ENCODE data around the gene UGGT1. TPM values are rescaled to one million over a fixed set of nuclear protein-coding genes. Genes with fewer than 3 reads are reported as not detected.
"Not testable (repeated sequence)": the region's sequence is repeated elsewhere in the genome, so short reads cannot be mapped to it uniquely, and the experiment has no call there.

The UGGT1 gene
- total and polyA plus RNA-seq, 5 donors from 2014 or later: 9.0 to 41.1 (median 13.1) TPM

DNA sequence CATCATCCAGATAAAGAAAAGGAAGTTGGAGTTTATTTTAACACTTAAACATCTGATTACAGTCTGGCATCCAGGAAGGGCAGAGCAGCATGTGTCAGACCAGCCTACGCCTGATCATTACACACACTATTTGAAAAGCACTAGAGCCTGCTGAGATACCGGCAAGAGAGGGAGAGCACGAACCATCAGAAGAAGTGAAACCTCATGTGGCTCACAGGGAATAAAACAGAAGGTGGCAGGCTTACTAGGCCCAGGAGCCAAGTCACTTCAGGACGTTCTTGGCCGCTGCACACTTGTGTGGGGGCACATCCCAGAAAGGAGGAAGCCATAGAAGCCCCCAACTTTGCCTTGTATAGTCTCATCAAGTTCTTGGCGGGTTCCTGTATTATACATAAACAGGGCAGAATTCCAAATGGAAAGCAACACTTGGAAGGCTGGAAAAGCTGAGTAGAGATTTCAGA, 105.5 kb downstream of the UGGT1 start:
- peak in 1 of 3 donors; percentile 30 for DNase-seq
- H3K9me3 ChIP-seq (ENCODE audit: control insufficient read depth in 2 of 2, low read length in 2 of 2): no peaks in the 10 kb centered on the region
- H3K4me1 Mint-ChIP-seq: peaks cover 16 to 38% (median 27%) of the 10 kb centered on the region in 4 donors
- H3K27ac ChIP-seq (ENCODE audit: insufficient read depth, low read length, poor library complexity, severe bottlenecking): peak overlapping the region; percentile 1
- peaks cover 7% of the 10 kb centered on the region for H3K36me3 ChIP-seq (ENCODE audit: control insufficient read depth, insufficient read depth, low read length)
- peak overlapping the region; percentile 70 to 93 (median 74) for H3K27ac Mint-ChIP-seq
- H3K27me3 Mint-ChIP-seq: no peaks in the 10 kb centered on the region
- peak in 1 of 2 donors; percentile 41 for ATAC-seq (ENCODE audit: low read depth in 2 of 2)
- no peaks in the 10 kb centered on the region for H3K9me3 Mint-ChIP-seq
- peak overlapping the region; percentile 22 for H3K4me3 ChIP-seq (ENCODE audit: low read depth, low read length)
- peaks cover 18% of the 10 kb centered on the region for H3K4me1 ChIP-seq (ENCODE audit: control insufficient read depth, insufficient read depth, low read length, poor library complexity, severe bottlenecking)
- H3K36me3 Mint-ChIP-seq: peaks cover 18% of the 10 kb centered on the region
- H3K27me3 ChIP-seq (ENCODE audit: control insufficient read depth, insufficient read depth, low read length): no peaks in the 10 kb centered on the region
- H3K4me3 Mint-ChIP-seq: peak overlapping the region; percentile 21 to 56 (median 40)

DNA sequence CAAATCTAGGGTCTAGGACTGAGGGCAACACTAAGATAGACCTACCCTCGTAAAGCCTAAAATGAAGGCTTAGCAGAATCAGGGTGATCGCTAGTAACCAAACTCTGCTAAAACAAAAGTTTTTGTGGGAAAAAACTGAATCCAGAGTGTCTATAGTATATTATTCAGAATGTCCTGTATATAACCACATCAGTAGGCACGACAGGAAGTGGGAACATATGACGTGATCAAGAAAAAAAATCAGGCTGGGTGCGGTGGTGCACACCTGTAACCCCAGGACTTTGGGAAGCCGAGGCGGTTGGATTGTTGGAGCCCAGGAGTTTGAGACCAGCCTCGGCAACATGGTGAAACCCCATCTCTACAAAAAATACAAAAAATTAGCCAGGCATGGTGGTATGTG, 106.1 kb downstream of the UGGT1 start:
- H3K27ac ChIP-seq (ENCODE audit: insufficient read depth, low read length, poor library complexity, severe bottlenecking): no peak overlapping the region
- peak in 1 of 3 donors; percentile 14 for DNase-seq
- H3K9me3 ChIP-seq (ENCODE audit: control insufficient read depth in 2 of 2, low read length in 2 of 2): no peaks in the 10 kb centered on the region
- peaks cover 2% of the 10 kb centered on the region for H3K36me3 ChIP-seq (ENCODE audit: control insufficient read depth, insufficient read depth, low read length)
- Mint-ChIP-seq H3K4me3 (peak overlapping the region in 1 of 4 donors; percentile 44), H3K27me3 (no peaks in the 10 kb centered on the region), H3K27ac (peak overlapping the region; percentile 23 to 74 (median 70)), H3K9me3 (no peaks in the 10 kb centered on the region), H3K36me3 (peaks cover 14% of the 10 kb centered on the region), H3K4me1 (peaks cover 16 to 38% (median 26%) of the 10 kb centered on the region in 4 donors)
- peaks cover 18% of the 10 kb centered on the region for H3K4me1 ChIP-seq (ENCODE audit: control insufficient read depth, insufficient read depth, low read length, poor library complexity, severe bottlenecking)
- no peaks in the 10 kb centered on the region for H3K27me3 ChIP-seq (ENCODE audit: control insufficient read depth, insufficient read depth, low read length)
- H3K4me3 ChIP-seq (ENCODE audit: low read depth, low read length): no peak overlapping the region
- ATAC-seq (ENCODE audit: low read depth in 2 of 2): no peak

DNA sequence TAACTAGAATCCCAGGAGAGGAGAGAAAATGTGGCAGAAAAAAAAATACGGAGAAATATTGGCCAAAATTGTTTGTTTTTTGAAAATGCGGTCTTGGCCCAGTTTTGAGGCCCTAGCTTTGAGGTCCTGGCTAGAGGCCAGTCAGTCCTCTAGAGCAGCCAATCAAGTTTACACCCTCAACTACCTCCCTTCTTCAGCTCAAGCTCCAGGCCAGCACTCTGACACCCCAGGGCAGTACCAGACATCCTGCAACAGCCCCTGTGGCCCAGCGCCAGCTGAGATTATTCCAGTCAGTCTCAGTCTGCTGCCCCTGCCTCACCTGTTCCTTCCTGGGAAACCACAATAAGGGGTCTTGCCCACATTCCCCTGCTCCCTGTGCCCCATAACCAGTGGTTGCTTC, 107.7 kb downstream of the UGGT1 start:
- Histone ChIP-seq H3K27ac (ENCODE audit: insufficient read depth, low read length, poor library complexity, severe bottlenecking) (no peak overlapping the region), H3K36me3 (ENCODE audit: control insufficient read depth, insufficient read depth, low read length) (no peaks in the 10 kb centered on the region), H3K27me3 (ENCODE audit: control insufficient read depth, insufficient read depth, low read length) (no peaks in the 10 kb centered on the region), H3K4me1 (ENCODE audit: control insufficient read depth, insufficient read depth, low read length, poor library complexity, severe bottlenecking) (peaks cover 18% of the 10 kb centered on the region), H3K4me3 (ENCODE audit: low read depth, low read length) (no peak overlapping the region), H3K9me3 (ENCODE audit: control insufficient read depth in 2 of 2, low read length in 2 of 2) (no peaks in the 10 kb centered on the region)
- H3K27ac Mint-ChIP-seq: peak overlapping the region in 1 of 3 donors; percentile 63
- H3K27me3 Mint-ChIP-seq: no peaks in the 10 kb centered on the region
- H3K9me3 Mint-ChIP-seq: no peaks in the 10 kb centered on the region
- DNase-seq: no peak
- no peak overlapping the region for H3K4me3 Mint-ChIP-seq
- ATAC-seq (ENCODE audit: low read depth in 2 of 2): no peak
- peaks cover 16 to 32% (median 23%) of the 10 kb centered on the region in 4 donors for H3K4me1 Mint-ChIP-seq
- H3K36me3 Mint-ChIP-seq: peaks cover 9% of the 10 kb centered on the region

DNA sequence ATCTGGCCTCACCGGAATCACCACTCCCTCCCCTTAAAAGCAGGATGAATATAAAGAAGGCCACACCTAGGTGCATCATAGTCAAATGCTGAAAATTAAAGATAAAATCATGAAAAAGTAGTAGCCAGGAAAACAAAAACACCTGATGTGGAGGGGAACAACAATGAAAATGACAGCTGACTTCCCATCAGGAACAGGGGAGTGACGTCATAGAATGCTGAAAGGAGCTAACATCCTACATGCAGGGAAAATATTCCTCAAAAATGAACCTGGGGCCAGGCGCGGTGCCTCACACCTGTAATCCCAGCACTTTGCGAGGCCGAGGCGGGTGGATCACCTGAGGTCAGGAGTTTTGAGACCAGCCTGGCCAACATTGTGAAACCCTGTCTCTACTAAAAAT, 108.1 kb downstream of the UGGT1 start:
- no peaks in the 10 kb centered on the region for H3K36me3 ChIP-seq (ENCODE audit: control insufficient read depth, insufficient read depth, low read length)
- H3K9me3 Mint-ChIP-seq: no peaks in the 10 kb centered on the region
- no peaks in the 10 kb centered on the region for H3K27me3 ChIP-seq (ENCODE audit: control insufficient read depth, insufficient read depth, low read length)
- H3K27ac Mint-ChIP-seq: no peak overlapping the region
- H3K27ac ChIP-seq (ENCODE audit: insufficient read depth, low read length, poor library complexity, severe bottlenecking): no peak overlapping the region
- ATAC-seq (ENCODE audit: low read depth in 2 of 2) (no peak), DNase-seq (no peak)
- peaks cover 16 to 30% (median 23%) of the 10 kb centered on the region in 4 donors for H3K4me1 Mint-ChIP-seq
- no peaks in the 10 kb centered on the region for H3K9me3 ChIP-seq (ENCODE audit: control insufficient read depth in 2 of 2, low read length in 2 of 2)
- H3K27me3 Mint-ChIP-seq: peaks cover 4% of the 10 kb centered on the region
- peaks cover 9% of the 10 kb centered on the region for H3K36me3 Mint-ChIP-seq
- no peak overlapping the region for H3K4me3 ChIP-seq (ENCODE audit: low read depth, low read length)
- H3K4me3 Mint-ChIP-seq: no peak overlapping the region
- H3K4me1 ChIP-seq (ENCODE audit: control insufficient read depth, insufficient read depth, low read length, poor library complexity, severe bottlenecking): peaks cover 18% of the 10 kb centered on the region

DNA sequence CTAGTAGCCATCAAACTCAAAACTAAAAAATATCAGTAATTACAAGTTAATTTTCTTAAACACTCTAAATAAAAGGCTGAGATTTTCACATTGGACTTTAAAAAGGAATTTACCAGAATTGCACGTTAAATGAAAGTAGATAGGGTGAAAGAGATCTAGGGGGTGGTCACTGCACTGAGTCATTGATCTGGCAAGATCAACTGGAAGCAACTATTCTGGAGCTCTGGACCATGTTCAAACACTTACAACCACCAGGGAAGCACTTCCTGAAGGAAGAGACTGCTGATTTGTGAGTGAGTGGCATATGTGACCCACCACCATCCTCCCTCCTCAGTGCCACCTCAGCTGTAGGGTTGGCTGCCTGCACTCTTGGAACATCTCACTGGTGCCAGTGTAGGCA, 111.8 kb downstream of the UGGT1 start:
- no peaks in the 10 kb centered on the region for H3K27me3 ChIP-seq (ENCODE audit: control insufficient read depth, insufficient read depth, low read length)
- DNase-seq: no peak
- H3K36me3 ChIP-seq (ENCODE audit: control insufficient read depth, insufficient read depth, low read length): no peaks in the 10 kb centered on the region
- no peaks in the 10 kb centered on the region for H3K4me1 ChIP-seq (ENCODE audit: control insufficient read depth, insufficient read depth, low read length, poor library complexity, severe bottlenecking)
- Mint-ChIP-seq H3K9me3 (peaks cover 0 to 1% (median 0%) of the 10 kb centered on the region in 7 donors), H3K36me3 (no peaks in the 10 kb centered on the region), H3K27ac (no peak overlapping the region), H3K27me3 (peaks cover 5% of the 10 kb centered on the region), H3K4me1 (no peaks in the 10 kb centered on the region), H3K4me3 (no peak overlapping the region)
- no peak overlapping the region for H3K27ac ChIP-seq (ENCODE audit: insufficient read depth, low read length, poor library complexity, severe bottlenecking)
- no peak for ATAC-seq (ENCODE audit: low read depth in 2 of 2)
- no peak overlapping the region for H3K4me3 ChIP-seq (ENCODE audit: low read depth, low read length)
- H3K9me3 ChIP-seq (ENCODE audit: control insufficient read depth in 2 of 2, low read length in 2 of 2): no peaks in the 10 kb centered on the region

DNA sequence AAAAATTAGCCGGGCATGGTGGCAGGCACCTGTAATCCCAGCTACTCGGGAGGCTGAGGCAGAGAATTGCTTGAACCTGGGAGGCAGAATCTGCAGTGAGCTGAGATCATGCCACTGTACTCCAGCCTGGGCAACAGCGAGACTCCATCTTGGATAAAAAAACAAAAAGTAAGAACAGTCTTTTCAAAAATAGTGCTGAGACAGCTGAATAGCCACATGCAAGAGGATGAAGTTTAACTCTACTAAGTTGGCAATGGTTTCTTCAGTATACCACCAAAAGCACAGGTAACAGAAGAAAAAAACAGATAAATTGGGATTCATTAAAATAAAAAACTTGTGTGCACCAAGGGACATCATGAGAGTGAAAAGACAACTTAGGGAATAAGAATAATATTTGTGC, 115.2 kb downstream of the UGGT1 start:
- Mint-ChIP-seq H3K27ac (no peak overlapping the region), H3K9me3 (peaks cover 0 to 1% (median 0%) of the 10 kb centered on the region in 7 donors), H3K4me3 (no peak overlapping the region), H3K36me3 (no peaks in the 10 kb centered on the region), H3K27me3 (peaks cover 5% of the 10 kb centered on the region), H3K4me1 (no peaks in the 10 kb centered on the region)
- no peak overlapping the region for H3K27ac ChIP-seq (ENCODE audit: insufficient read depth, low read length, poor library complexity, severe bottlenecking)
- no peak overlapping the region for H3K4me3 ChIP-seq (ENCODE audit: low read depth, low read length)
- H3K36me3 ChIP-seq (ENCODE audit: control insufficient read depth, insufficient read depth, low read length): no peaks in the 10 kb centered on the region
- H3K4me1 ChIP-seq (ENCODE audit: control insufficient read depth, insufficient read depth, low read length, poor library complexity, severe bottlenecking): no peaks in the 10 kb centered on the region
- no peaks in the 10 kb centered on the region for H3K9me3 ChIP-seq (ENCODE audit: control insufficient read depth in 2 of 2, low read length in 2 of 2)
- no peaks in the 10 kb centered on the region for H3K27me3 ChIP-seq (ENCODE audit: control insufficient read depth, insufficient read depth, low read length)
- no peak for ATAC-seq (ENCODE audit: low read depth in 2 of 2)
- no peak for DNase-seq

DNA sequence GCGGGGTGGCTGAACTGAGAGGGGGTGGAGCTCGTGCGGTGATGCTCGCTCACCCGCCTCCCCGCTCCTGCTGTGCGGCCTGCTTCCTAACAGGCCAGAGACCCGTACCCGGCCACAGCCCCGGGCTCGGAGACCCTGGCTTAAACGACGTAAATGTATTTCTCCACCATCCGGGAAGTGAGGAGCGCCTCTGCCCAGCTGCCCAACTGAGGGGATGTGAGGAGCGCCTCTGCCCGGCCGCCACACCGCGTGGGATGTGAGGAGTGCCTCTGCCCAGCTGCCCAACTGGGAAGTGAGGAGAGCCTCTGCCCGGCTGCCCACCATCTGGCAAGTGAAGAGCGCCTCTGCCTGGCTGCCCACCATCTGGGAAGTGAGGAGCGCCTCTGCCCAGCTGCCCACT, 117.0 kb downstream of the UGGT1 start:
- Mint-ChIP-seq H3K4me1 (no peaks in the 10 kb centered on the region), H3K36me3 (no peaks in the 10 kb centered on the region), H3K27me3 (peaks cover 5% of the 10 kb centered on the region), H3K4me3 (no peak overlapping the region), H3K9me3 (peaks cover 0 to 1% (median 0%) of the 10 kb centered on the region in 7 donors), H3K27ac (no peak overlapping the region)
- DNase-seq: no peak
- Histone ChIP-seq H3K9me3 (ENCODE audit: control insufficient read depth in 2 of 2, low read length in 2 of 2) (no peaks in the 10 kb centered on the region), H3K4me3 (ENCODE audit: low read depth, low read length) (no peak overlapping the region), H3K27me3 (ENCODE audit: control insufficient read depth, insufficient read depth, low read length) (no peaks in the 10 kb centered on the region), H3K27ac (ENCODE audit: insufficient read depth, low read length, poor library complexity, severe bottlenecking) (no peak overlapping the region), H3K4me1 (ENCODE audit: control insufficient read depth, insufficient read depth, low read length, poor library complexity, severe bottlenecking) (no peaks in the 10 kb centered on the region), H3K36me3 (ENCODE audit: control insufficient read depth, insufficient read depth, low read length) (no peaks in the 10 kb centered on the region)
- ATAC-seq (ENCODE audit: low read depth in 2 of 2): no peak

DNA sequence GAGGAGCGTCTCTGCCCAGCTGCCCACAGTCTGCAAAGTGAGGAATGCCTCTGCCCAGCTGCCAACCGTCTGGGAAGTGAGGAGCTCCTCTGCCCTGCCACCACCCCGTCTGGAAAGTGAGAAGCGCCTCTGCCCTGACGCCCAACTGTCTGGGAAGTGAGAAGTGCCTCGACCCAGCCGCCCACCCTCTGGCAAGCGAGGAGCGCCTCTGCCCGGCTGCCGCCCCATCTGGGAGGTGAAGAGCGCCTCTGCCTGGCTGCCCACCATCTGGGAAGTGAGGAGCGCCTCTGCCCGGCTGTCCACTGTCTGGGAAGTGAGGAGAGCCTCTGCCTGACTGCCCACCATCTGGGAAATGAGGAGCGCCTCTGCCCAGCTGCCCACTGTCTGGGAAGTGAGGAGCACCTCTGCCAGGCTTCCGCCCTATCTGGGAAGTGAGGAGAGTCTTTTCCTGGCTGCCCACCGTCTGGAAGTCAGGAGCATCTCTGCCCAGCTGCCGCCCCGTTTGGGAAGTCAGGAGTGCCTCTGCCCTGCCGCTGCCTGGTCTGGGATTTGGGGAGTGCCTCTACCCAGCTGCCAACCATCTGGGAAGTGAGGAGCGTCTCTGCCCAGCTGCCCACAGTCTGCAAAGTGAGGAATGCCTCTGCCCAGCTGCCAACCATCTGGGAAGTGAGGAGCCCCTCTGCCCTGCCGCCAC, 117.8 kb downstream of the UGGT1 start:
- H3K36me3 Mint-ChIP-seq; H3K4me1 ChIP-seq (ENCODE audit: control insufficient read depth, insufficient read depth, low read length, poor library complexity, severe bottlenecking); H3K27ac ChIP-seq (ENCODE audit: insufficient read depth, low read length, poor library complexity, severe bottlenecking); DNase-seq; H3K27me3 ChIP-seq (ENCODE audit: control insufficient read depth, insufficient read depth, low read length); H3K4me3 ChIP-seq (ENCODE audit: low read depth, low read length); H3K9me3 ChIP-seq (ENCODE audit: control insufficient read depth in 2 of 2, low read length in 2 of 2); H3K4me3 Mint-ChIP-seq; H3K27me3 Mint-ChIP-seq; H3K27ac Mint-ChIP-seq; H3K4me1 Mint-ChIP-seq; H3K9me3 Mint-ChIP-seq; H3K36me3 ChIP-seq (ENCODE audit: control insufficient read depth, insufficient read depth, low read length); ATAC-seq (ENCODE audit: low read depth in 2 of 2): not testable (repeated sequence)

Data from CD4-positive, CD25-positive, alpha-beta regulatory T cell (primary cell).